PC-9 (cell line): Measurements from ENCODE around the gene DHRSX.

ENCODE experiments used
- EZH2 ChIP-seq: fragments of 200-600 bp; sonication (generic); IDR thresholded peaks from 2 replicates; pipeline ENCODE4 v1.8.0; 2017; ENCODE audit warnings: antibody characterized with exemption, low read depth
- TF ChIP-seq, protein P1 (sequence below): fragments of 200-600 bp; sonication (generic); conservative IDR thresholded peaks from 2 replicates; pipeline ENCODE4 v1.6.1; 2017; ENCODE audit warnings: mixed run types, antibody characterized with exemption, mild to moderate bottlenecking, moderate library complexity

DNA sequence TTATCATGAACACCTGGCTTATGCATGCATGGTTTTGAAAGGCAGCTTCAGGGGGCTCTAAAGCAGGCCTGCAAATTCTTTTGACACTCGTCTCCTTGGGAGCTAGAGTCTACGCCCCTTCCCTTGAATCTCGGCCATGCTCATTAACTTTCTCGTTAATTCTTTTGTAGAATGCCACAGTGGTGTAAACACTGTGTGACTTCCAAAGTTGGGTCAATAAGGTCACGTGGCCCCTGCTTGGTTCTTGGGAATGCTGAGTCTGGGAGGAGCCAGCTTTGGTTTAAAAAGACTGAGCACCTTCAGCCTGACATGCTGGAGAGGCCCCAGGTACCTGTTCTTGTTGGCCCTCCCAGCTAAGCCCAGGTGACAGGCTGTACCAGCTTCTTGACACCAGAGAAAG lies 228.4 kb downstream of the DHRSX start:
- TF ChIP-seq, protein P1, sequence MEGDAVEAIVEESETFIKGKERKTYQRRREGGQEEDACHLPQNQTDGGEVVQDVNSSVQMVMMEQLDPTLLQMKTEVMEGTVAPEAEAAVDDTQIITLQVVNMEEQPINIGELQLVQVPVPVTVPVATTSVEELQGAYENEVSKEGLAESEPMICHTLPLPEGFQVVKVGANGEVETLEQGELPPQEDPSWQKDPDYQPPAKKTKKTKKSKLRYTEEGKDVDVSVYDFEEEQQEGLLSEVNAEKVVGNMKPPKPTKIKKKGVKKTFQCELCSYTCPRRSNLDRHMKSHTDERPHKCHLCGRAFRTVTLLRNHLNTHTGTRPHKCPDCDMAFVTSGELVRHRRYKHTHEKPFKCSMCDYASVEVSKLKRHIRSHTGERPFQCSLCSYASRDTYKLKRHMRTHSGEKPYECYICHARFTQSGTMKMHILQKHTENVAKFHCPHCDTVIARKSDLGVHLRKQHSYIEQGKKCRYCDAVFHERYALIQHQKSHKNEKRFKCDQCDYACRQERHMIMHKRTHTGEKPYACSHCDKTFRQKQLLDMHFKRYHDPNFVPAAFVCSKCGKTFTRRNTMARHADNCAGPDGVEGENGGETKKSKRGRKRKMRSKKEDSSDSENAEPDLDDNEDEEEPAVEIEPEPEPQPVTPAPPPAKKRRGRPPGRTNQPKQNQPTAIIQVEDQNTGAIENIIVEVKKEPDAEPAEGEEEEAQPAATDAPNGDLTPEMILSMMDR = no peak
- no peak for TF ChIP-seq EZH2
